Mucosa of stomach (tissue), 1 donor: ENCODE data around the gene MFAP2.

Source experiments
- H3K27me3 ChIP-seq: one replicate; pipeline ENCODE4 v1.7.0; 2013; ENCODE audit warnings: mild to moderate bottlenecking, low read length; ENCODE audit not compliant: control insufficient read depth, insufficient read depth
- H3K36me3 ChIP-seq: one replicate; pipeline ENCODE4 v1.7.0; 2013; ENCODE audit warnings: low read length; ENCODE audit not compliant: control insufficient read depth, insufficient read depth
- H3K4me1 ChIP-seq: one replicate; pipeline ENCODE4 v1.7.0; 2013; ENCODE audit warnings: mild to moderate bottlenecking, low read length; ENCODE audit not compliant: control insufficient read depth, insufficient read depth
- H3K4me3 ChIP-seq: one replicate; pipeline ENCODE4 v1.7.0; 2013; ENCODE audit warnings: low read length
- H3K9ac ChIP-seq: one replicate; pipeline ENCODE4 v1.7.0; 2013; ENCODE audit warnings: mild to moderate bottlenecking, low read length, moderate library complexity
- H3K9me3 ChIP-seq: one replicate; pipeline ENCODE4 v1.7.0; 2013; ENCODE audit warnings: mild to moderate bottlenecking, low read length, moderate library complexity; ENCODE audit not compliant: control insufficient read depth
- donor health status: Pancreatic carcinoma.

Gene MFAP2

GRCh38 chr1:17016317-17016661 is 35.9 kb upstream of the MFAP2 start:
- Histone ChIP-seq H3K9ac (no peak overlapping the region), H3K36me3 (peaks cover 4% of the 10 kb centered on the region), H3K4me3 (no peak overlapping the region), H3K4me1 (peaks cover under 1% of the 10 kb centered on the region), H3K9me3 (no peaks in the 10 kb centered on the region), H3K27me3 (no peaks in the 10 kb centered on the region)

- Histone ChIP-seq H3K9me3 (no peaks in the 10 kb centered on the region), H3K4me1 (peaks cover 14% of the 10 kb centered on the region), H3K4me3 (no peak overlapping the region), H3K36me3 (peaks cover under 1% of the 10 kb centered on the region), H3K9ac (no peak overlapping the region), H3K27me3 (no peaks in the 10 kb centered on the region)
Measured at GRCh38 chr1:17014671-17015567, 34.5 kb upstream of the MFAP2 start.

GRCh38 chr1:17013491-17014320 is 33.3 kb upstream of the MFAP2 start:
- Histone ChIP-seq H3K9ac (no peak overlapping the region), H3K9me3 (no peaks in the 10 kb centered on the region), H3K36me3 (no peaks in the 10 kb centered on the region), H3K4me3 (no peak overlapping the region), H3K4me1 (peaks cover 19% of the 10 kb centered on the region), H3K27me3 (no peaks in the 10 kb centered on the region)

GRCh38 chr1:17012775-17013490 is 32.5 kb upstream of the MFAP2 start:
- H3K36me3 ChIP-seq: no peaks in the 10 kb centered on the region
- H3K4me1 ChIP-seq: peaks cover 19% of the 10 kb centered on the region
- H3K9me3 ChIP-seq: no peaks in the 10 kb centered on the region
- H3K9ac ChIP-seq: no peak overlapping the region
- H3K27me3 ChIP-seq: no peaks in the 10 kb centered on the region
- no peak overlapping the region for H3K4me3 ChIP-seq

GRCh38 chr1:17011439-17012307 is 31.3 kb upstream of the MFAP2 start, which contains the start of gene ATP13A2:
TSS of gene ATP13A2 (minus strand) at chr1:17011928. CDS start at chr1:17011738, 190 bp downstream.
- no peaks in the 10 kb centered on the region for H3K27me3 ChIP-seq
- peaks cover 19% of the 10 kb centered on the region for H3K4me1 ChIP-seq
- H3K9ac ChIP-seq: peak within 1 kb of the TSS; percentile 42
- H3K36me3 ChIP-seq: no peaks in the 10 kb centered on the region
- H3K4me3 ChIP-seq: peak within 1 kb of the TSS; percentile 66
- H3K9me3 ChIP-seq: no peaks in the 10 kb centered on the region

GRCh38 chr1:17011092-17011438 is 30.6 kb upstream of the MFAP2 start:
- H3K27me3 ChIP-seq: no peaks in the 10 kb centered on the region
- peak overlapping the region; percentile 42 for H3K9ac ChIP-seq
- H3K4me3 ChIP-seq: peak overlapping the region; percentile 66
- H3K4me1 ChIP-seq: peaks cover 19% of the 10 kb centered on the region
- H3K36me3 ChIP-seq: no peaks in the 10 kb centered on the region
- no peaks in the 10 kb centered on the region for H3K9me3 ChIP-seq

GRCh38 chr1:17009706-17010105 is 29.3 kb upstream of the MFAP2 start:
- Histone ChIP-seq H3K4me3 (no peak overlapping the region), H3K4me1 (peaks cover 19% of the 10 kb centered on the region), H3K36me3 (no peaks in the 10 kb centered on the region), H3K9me3 (no peaks in the 10 kb centered on the region), H3K27me3 (no peaks in the 10 kb centered on the region), H3K9ac (no peak overlapping the region)

GRCh38 chr1:17008208-17008855 is 27.9 kb upstream of the MFAP2 start:
- Histone ChIP-seq H3K36me3 (peaks cover 4% of the 10 kb centered on the region), H3K9ac (no peak overlapping the region), H3K9me3 (no peaks in the 10 kb centered on the region), H3K4me3 (no peak overlapping the region), H3K4me1 (peaks cover 19% of the 10 kb centered on the region), H3K27me3 (no peaks in the 10 kb centered on the region)

GRCh38 chr1:17007121-17007520 is 26.7 kb upstream of the MFAP2 start:
- Histone ChIP-seq H3K36me3 (peaks cover 4% of the 10 kb centered on the region), H3K9ac (no peak overlapping the region), H3K4me3 (no peak overlapping the region), H3K27me3 (no peaks in the 10 kb centered on the region), H3K9me3 (no peaks in the 10 kb centered on the region), H3K4me1 (peaks cover 19% of the 10 kb centered on the region)

GRCh38 chr1:17005365-17005740 is 24.9 kb upstream of the MFAP2 start:
- Histone ChIP-seq H3K36me3 (peaks cover 4% of the 10 kb centered on the region), H3K27me3 (no peaks in the 10 kb centered on the region), H3K4me3 (no peak overlapping the region), H3K9me3 (no peaks in the 10 kb centered on the region), H3K9ac (no peak overlapping the region), H3K4me1 (peaks cover 9% of the 10 kb centered on the region)
